ENCODE data around the gene CFAP74.

- TF ChIP-seq CTCF (conservative IDR thresholded peaks at IDR 0.05; ENCODE audit: low read depth, low read length) (no peak), EZH2 (IDR thresholded peaks at IDR 0.05; ENCODE audit: borderline replicate concordance, low read depth, low read length, poor library complexity, severe bottlenecking) (no peak)
Measured at GRCh38 chr1:1873186-1873585, 130.4 kb downstream of the CFAP74 start.
